Heart right ventricle (tissue), 16 donors: ENCODE measurements around the gene IGSF9B. TPM values are rescaled to one million over a fixed set of nuclear protein-coding genes. Genes with fewer than 3 reads are reported as not detected.

Experiments used
- ATAC-seq, 8 donors: fragments of 200-7000 bp; cut with Tn5 transposase; one replicate each; pipeline ENCODE4 v1.9.1; 2020; ENCODE audit warnings: mild to moderate bottlenecking in 8 of 8, moderate library complexity in 8 of 8, moderate number of reproducible peaks in 1 of 8
- DNase-seq, 2 donors: peaks; one replicate each; pipeline ENCODE4 v3.0.0-alpha.2; 2020
- H3K27ac ChIP-seq, 10 donors: fragments of 200-600 bp; sonication (generic) in 2 of 10; one replicate each; pipeline versions ENCODE4 v1.5.0 to v1.8.0; 2020 to 2022; ENCODE audit warnings: mild to moderate bottlenecking in 3 of 10
- H3K27me3 ChIP-seq, 7 donors: fragments of 200-600 bp; one replicate each; pipeline ENCODE4 v1.8.0; 2021 to 2022; ENCODE audit warnings: mild to moderate bottlenecking in 2 of 7
- H3K36me3 ChIP-seq, 9 donors: fragments of 200-600 bp; sonication (generic) in 1 of 9; one replicate each; pipeline versions ENCODE4 v1.5.0 to v1.8.0; 2020 to 2022; ENCODE audit warnings: mild to moderate bottlenecking in 2 of 9
- H3K4me1 ChIP-seq, 9 donors: fragments of 200-600 bp; sonication (generic) in 1 of 9; one replicate each; pipeline versions ENCODE4 v1.5.0 to v1.8.0; 2020 to 2022; ENCODE audit warnings: mild to moderate bottlenecking in 4 of 9
- H3K4me3 ChIP-seq, 10 donors: fragments of 200-600 bp; sonication (generic) in 2 of 10; one replicate each; pipeline versions ENCODE4 v1.5.0 to v1.8.0; 2020 to 2022; ENCODE audit warnings: mild to moderate bottlenecking in 7 of 10, moderate library complexity in 2 of 10
- H3K9me3 ChIP-seq, 11 donors: fragments of 200-600 bp in 10 of 11; sonication (generic) in 2 of 11; one replicate each; pipeline versions ENCODE4 v1.5.0 to v1.8.0; 2013 to 2022; ENCODE audit warnings: mild to moderate bottlenecking in 2 of 11, control low read depth in 1 of 11, moderate library complexity in 1 of 11
- WGBS, 2 donors: extraction: QIAGEN DNeasy Blood & Tissue Kit; methylation state at CpG; one replicate each; pipeline ENCODE4 v1.1.7; 2013; ENCODE audit warnings: inconsistent platforms in 1 of 2; 5-methylcytosine and 5-hydroxymethylcytosine counted together
- intact Hi-C, 10 donors: fragments of 100-400 bp; cut with DNase I; formaldehyde crosslinking; loops; one replicate each; pipeline versions ENCODE4 v1.11.1 to v1.14.2; 2022
- polyA plus RNA-seq, 2 donors: library from polyadenylated mRNA; stranded (reverse); fragments of 200-250 nt; gene quantifications; one replicate each; pipeline ENCODE4 v1.2.3, GENCODE V29; 2013
- total RNA-seq, 10 donors: library from RNA; stranded (reverse); fragmentation: NEBNext Ultra II Directional in 3 of 10; extraction: Animal tissue kit (Norgen Biotek cat#: 25700) in 3 of 10; gene quantifications; one replicate each; pipeline versions ENCODE4 v1.2.1 to v1.2.4, GENCODE V29; 2021 to 2023
- TF ChIP-seq, protein P1 (sequence below), 9 donors: fragments of 200-600 bp; sonication (generic) in 2 of 9; IDR thresholded peaks; one replicate each; pipeline versions ENCODE4 v1.5.0 to v1.8.0; 2021 to 2022; ENCODE audit warnings: antibody characterized with exemption in 9 of 9, mild to moderate bottlenecking in 5 of 9, moderate library complexity in 1 of 9
- donor health status: Arrhythmogenic right ventricular cardiomyopathy.
- donor health status: ischemic (EF 13 %, LVEDD 7.1; RV severe dilation, severe dysfunction).
- donor health status: healthy with polysubstance abuse.
- donor health status: DM: no; HTN: yes; CAD: no.
- donor health status: DM: no; HTN: no; CAD: no.
- donor health status: ischemic (EF 25% LVEDD 6.9; RV normal size, moderate dysfunction).
- donor health status: ischemic (EF 25% LVEDD 5.7; RV mildly dilated, moderate dysfunction).
- donor health status: healthy.
- donor health status: DM: yes; HTN: yes; CAD: no.
- donor health status: Ischemic cardiomyopathy.
- donor health status: ischemic (EF 35%, LVEDD 5.7; RV mildly dilated, moderate dysfunction).
- donor health status: nonischemic (EF 11% LVEDD 7.7; RV severe dilation, severe dysfunction).
- donor health status: DM: yes; HTN: yes; CAD: no.
- donor health status: PGD.
- donor health status: ischemic (EF 29% LVEDD 5.4; RV normal size, mild dysfunction).
- donor health status: nonischemic (EF 23%, LVEDD 6.1; RV moderate dilation, normal function).

Gene IGSF9B
- total and polyA plus RNA-seq, 12 donors, result 6.7 to 72.3 (median 49.6) TPM

DNA sequence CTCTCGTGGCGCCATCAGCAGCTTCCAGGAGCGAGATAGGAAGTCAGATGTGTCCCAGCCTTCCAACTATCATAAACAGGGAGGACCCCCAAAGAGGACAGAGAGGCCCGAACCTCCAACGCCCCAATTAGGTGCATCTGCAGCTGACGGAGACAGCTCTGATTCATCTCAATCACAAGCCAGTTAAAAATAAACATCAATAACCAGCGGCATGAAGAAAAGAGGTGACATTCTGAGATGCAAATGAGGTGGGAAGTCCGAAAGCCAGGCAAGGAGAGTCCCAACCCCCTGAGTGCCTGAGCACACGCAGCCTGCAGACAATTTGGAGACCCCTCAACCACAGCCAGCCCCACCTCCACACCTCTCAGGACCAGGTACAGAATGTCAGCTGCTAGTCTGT lies 28.1 kb upstream of the IGSF9B start:
- peaks cover 3 to 30% (median 13%) of the 10 kb centered on the region in 9 donors for H3K4me1 ChIP-seq
- no peak overlapping the region for H3K4me3 ChIP-seq
- intact Hi-C loops, result no loop called here
- ATAC-seq (no peak), DNase-seq (no peak)
- WGBS, 2 donors, result 73 to 76% methylated on average over 9 of the region's 9 CpGs
- TF ChIP-seq, protein P1, sequence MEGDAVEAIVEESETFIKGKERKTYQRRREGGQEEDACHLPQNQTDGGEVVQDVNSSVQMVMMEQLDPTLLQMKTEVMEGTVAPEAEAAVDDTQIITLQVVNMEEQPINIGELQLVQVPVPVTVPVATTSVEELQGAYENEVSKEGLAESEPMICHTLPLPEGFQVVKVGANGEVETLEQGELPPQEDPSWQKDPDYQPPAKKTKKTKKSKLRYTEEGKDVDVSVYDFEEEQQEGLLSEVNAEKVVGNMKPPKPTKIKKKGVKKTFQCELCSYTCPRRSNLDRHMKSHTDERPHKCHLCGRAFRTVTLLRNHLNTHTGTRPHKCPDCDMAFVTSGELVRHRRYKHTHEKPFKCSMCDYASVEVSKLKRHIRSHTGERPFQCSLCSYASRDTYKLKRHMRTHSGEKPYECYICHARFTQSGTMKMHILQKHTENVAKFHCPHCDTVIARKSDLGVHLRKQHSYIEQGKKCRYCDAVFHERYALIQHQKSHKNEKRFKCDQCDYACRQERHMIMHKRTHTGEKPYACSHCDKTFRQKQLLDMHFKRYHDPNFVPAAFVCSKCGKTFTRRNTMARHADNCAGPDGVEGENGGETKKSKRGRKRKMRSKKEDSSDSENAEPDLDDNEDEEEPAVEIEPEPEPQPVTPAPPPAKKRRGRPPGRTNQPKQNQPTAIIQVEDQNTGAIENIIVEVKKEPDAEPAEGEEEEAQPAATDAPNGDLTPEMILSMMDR (IDR thresholded peaks at IDR 0.05), result no peak
- H3K9me3 ChIP-seq, result no peaks in the 10 kb centered on the region
- H3K36me3 ChIP-seq, result no peaks in the 10 kb centered on the region
- no peaks in the 10 kb centered on the region for H3K27me3 ChIP-seq
- H3K27ac ChIP-seq, result no peak overlapping the region

DNA sequence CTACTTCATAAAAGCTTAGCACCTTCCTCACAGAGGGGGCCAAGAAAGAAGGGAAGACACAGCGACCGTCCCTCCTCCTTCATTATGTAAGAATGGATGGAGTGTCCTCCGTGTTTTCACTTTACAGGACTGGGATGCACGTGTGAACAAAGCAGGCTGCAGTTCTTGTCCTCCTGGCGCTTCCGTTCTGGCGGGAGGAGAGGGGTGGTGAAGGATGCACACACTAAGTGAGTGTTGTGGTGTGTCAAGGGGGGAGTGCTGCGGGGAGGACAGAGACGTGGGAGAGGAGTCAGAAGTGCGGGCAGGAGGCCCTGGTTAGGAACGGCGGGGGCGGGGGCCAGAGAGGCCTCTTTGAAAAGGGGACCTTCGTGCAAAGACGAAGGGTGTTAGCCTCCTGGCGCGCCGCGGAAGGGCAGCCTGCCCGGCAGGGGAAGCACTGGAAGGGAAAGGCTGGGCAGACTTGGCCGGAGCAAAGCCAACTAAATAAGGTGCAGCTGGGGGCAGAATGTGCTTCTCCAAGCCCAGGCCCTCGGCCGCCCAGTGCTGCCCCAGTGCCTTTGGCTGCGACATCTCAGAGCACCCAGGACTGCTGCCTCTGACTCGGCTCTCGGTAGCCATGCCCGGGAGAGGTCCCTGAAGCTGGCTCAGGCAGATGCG lies 27.0 kb upstream of the IGSF9B start:
- Histone ChIP-seq H3K27me3 (no peaks in the 10 kb centered on the region), H3K27ac (no peak overlapping the region), H3K4me3 (no peak overlapping the region), H3K9me3 (no peaks in the 10 kb centered on the region), H3K36me3 (no peaks in the 10 kb centered on the region), H3K4me1 (peaks cover 3 to 21% (median 11%) of the 10 kb centered on the region in 9 donors)
- no peak for DNase-seq
- no peak for ATAC-seq
- intact Hi-C loops, result no loop called here
- TF ChIP-seq, protein P1 (IDR thresholded peaks at IDR 0.05), result no peak
- 87% methylated on average over 26 to 28 of the region's 28 CpGs for WGBS, 2 donors

DNA sequence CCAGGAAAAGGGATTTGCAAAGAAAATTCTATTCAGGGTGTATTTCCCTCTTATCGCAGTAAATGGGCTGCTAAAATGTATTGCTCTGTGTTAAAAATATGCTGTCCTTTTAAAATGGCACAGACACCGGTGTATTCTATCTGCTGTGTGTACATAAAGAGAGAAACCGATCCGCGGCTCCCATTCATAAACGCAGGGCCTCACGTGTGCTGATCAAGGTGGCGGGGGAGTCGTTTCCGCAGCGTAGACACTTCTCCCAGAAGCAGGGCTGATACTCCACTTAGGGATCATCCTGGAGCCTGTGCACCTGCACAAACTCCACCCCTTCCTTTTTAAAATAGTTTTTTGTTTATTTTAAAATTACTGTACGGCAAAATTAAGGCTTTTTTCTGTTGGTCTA lies 26.1 kb upstream of the IGSF9B start:
- H3K4me1 ChIP-seq, result peaks cover 2 to 21% (median 11%) of the 10 kb centered on the region in 9 donors
- no peaks in the 10 kb centered on the region for H3K36me3 ChIP-seq
- H3K27ac ChIP-seq, result no peak overlapping the region
- no peaks in the 10 kb centered on the region for H3K27me3 ChIP-seq
- no peaks in the 10 kb centered on the region for H3K9me3 ChIP-seq
- 82 to 88% methylated on average over 12 of the region's 12 CpGs for WGBS, 2 donors
- ATAC-seq, result no peak
- TF ChIP-seq, protein P1 (IDR thresholded peaks at IDR 0.05), result no peak
- intact Hi-C loops, result no loop called here
- DNase-seq, result no peak
- no peak overlapping the region for H3K4me3 ChIP-seq

DNA sequence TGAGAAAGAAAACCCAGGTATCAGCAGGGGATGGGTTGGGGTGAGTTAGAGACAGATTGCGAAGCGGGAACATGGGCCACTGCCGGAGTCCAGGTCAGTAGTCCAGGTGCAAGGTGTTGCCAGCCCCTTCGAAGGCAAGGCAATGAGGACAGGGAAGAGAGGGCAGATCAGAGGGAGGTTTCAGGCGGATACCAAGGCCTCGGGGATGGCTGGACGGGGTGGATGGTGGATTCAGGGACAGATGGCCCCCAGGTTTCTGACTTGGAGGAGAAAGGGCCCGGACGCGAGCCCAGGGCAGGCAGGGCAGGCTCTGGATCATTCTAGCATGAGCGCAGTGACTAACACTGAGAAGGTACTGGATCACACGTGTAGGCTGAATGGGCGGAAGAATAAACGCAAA lies 25.4 kb upstream of the IGSF9B start:
- H3K9me3 ChIP-seq, result no peaks in the 10 kb centered on the region
- 92 to 93% methylated on average over 14 of the region's 14 CpGs for WGBS, 2 donors
- TF ChIP-seq, protein P1 (IDR thresholded peaks at IDR 0.05), result no peak
- peak overlapping the region in 5 of 10 donors; percentile 15 to 79 (median 70) for H3K27ac ChIP-seq
- H3K4me1 ChIP-seq, result peaks cover 0 to 21% (median 11%) of the 10 kb centered on the region in 9 donors
- H3K36me3 ChIP-seq, result no peaks in the 10 kb centered on the region
- H3K27me3 ChIP-seq, result no peaks in the 10 kb centered on the region
- ATAC-seq (no peak), DNase-seq (no peak)
- H3K4me3 ChIP-seq, result no peak overlapping the region
- intact Hi-C loops, result no loop called here
